ENCODE results near the gene ACE.

- TF ChIP-seq REST (IDR thresholded peaks at IDR 0.05; ENCODE audit: unreplicated experiment) (no peak), EZH2 (IDR thresholded peaks at IDR 0.05; ENCODE audit: low read depth, unreplicated experiment) (no peak), POLR2AphosphoS5 (IDR thresholded peaks at IDR 0.05; ENCODE audit: low read depth) (no peak), ZNF114 (CRISPR knock-in tag; IDR thresholded peaks at IDR 0.05) (no peak), JUNB (IDR thresholded peaks at IDR 0.05; ENCODE audit: unreplicated experiment) (no peak), EZH2phosphoT487 (IDR thresholded peaks at IDR 0.05; ENCODE audit: unreplicated experiment) (no peak), CREB1 (CRISPR knock-in tag; IDR thresholded peaks at IDR 0.05; ENCODE audit: low read depth) (no peak), NANOG (IDR thresholded peaks at IDR 0.05; ENCODE audit: borderline replicate concordance) (no peak), STAT1 (IDR thresholded peaks at IDR 0.05; ENCODE audit: unreplicated experiment) (no peak)
- TF ChIP-seq, protein P1, sequence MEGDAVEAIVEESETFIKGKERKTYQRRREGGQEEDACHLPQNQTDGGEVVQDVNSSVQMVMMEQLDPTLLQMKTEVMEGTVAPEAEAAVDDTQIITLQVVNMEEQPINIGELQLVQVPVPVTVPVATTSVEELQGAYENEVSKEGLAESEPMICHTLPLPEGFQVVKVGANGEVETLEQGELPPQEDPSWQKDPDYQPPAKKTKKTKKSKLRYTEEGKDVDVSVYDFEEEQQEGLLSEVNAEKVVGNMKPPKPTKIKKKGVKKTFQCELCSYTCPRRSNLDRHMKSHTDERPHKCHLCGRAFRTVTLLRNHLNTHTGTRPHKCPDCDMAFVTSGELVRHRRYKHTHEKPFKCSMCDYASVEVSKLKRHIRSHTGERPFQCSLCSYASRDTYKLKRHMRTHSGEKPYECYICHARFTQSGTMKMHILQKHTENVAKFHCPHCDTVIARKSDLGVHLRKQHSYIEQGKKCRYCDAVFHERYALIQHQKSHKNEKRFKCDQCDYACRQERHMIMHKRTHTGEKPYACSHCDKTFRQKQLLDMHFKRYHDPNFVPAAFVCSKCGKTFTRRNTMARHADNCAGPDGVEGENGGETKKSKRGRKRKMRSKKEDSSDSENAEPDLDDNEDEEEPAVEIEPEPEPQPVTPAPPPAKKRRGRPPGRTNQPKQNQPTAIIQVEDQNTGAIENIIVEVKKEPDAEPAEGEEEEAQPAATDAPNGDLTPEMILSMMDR (conservative IDR thresholded peaks at IDR 0.05; ENCODE audit: low read depth in 2 of 2), result no peak
- TF ChIP-seq, protein P2, sequence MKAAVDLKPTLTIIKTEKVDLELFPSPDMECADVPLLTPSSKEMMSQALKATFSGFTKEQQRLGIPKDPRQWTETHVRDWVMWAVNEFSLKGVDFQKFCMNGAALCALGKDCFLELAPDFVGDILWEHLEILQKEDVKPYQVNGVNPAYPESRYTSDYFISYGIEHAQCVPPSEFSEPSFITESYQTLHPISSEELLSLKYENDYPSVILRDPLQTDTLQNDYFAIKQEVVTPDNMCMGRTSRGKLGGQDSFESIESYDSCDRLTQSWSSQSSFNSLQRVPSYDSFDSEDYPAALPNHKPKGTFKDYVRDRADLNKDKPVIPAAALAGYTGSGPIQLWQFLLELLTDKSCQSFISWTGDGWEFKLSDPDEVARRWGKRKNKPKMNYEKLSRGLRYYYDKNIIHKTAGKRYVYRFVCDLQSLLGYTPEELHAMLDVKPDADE (IDR thresholded peaks at IDR 0.05), result no peak
Measured at GRCh38 chr17:63547083-63547523, 70.2 kb downstream of the ACE start.
